ENCODE measurements around the gene KLK5.

DNA sequence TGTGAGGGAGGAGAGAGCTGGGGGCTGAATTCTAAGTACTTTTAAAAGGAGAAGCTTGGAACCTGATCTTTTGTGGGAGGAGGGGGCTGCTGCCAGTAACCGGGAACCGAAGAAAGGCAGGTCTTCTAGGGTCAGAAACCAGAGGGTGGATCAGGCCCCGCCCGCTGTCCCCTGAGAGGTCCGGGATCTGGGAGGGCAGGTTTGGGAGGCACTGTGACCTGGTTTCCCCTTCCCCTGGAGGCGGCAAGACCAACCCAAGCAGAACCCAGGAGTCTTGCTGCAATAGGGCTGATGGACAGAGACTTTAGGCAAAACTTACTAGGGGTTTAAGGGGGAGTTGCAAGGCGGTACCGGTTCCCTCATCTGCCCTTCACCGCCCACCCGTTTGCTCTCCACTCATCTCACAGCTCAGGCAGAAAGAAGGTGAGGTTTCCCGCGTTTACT lies 49.3 kb upstream of the KLK5 start:
- TF ChIP-seq, protein P1, sequence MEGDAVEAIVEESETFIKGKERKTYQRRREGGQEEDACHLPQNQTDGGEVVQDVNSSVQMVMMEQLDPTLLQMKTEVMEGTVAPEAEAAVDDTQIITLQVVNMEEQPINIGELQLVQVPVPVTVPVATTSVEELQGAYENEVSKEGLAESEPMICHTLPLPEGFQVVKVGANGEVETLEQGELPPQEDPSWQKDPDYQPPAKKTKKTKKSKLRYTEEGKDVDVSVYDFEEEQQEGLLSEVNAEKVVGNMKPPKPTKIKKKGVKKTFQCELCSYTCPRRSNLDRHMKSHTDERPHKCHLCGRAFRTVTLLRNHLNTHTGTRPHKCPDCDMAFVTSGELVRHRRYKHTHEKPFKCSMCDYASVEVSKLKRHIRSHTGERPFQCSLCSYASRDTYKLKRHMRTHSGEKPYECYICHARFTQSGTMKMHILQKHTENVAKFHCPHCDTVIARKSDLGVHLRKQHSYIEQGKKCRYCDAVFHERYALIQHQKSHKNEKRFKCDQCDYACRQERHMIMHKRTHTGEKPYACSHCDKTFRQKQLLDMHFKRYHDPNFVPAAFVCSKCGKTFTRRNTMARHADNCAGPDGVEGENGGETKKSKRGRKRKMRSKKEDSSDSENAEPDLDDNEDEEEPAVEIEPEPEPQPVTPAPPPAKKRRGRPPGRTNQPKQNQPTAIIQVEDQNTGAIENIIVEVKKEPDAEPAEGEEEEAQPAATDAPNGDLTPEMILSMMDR (IDR thresholded peaks at IDR 0.05; ENCODE audit: poor library complexity, severe bottlenecking): no peak
- no peak for TF ChIP-seq RAD21 (conservative IDR thresholded peaks at IDR 0.05)
- no peak for TF ChIP-seq EZH2 (IDR thresholded peaks at IDR 0.05; ENCODE audit: borderline replicate concordance, insufficient read depth, low read length, poor library complexity, severe bottlenecking)
- no peak for TF ChIP-seq EP300 (conservative IDR thresholded peaks at IDR 0.05; ENCODE audit: poor library complexity, severe bottlenecking)
- TF ChIP-seq POLR2AphosphoS5 (IDR thresholded peaks at IDR 0.05): no peak
- no peak for TF ChIP-seq MXI1 (conservative IDR thresholded peaks at IDR 0.05; ENCODE audit: poor library complexity, severe bottlenecking)
- TF ChIP-seq, protein P2, sequence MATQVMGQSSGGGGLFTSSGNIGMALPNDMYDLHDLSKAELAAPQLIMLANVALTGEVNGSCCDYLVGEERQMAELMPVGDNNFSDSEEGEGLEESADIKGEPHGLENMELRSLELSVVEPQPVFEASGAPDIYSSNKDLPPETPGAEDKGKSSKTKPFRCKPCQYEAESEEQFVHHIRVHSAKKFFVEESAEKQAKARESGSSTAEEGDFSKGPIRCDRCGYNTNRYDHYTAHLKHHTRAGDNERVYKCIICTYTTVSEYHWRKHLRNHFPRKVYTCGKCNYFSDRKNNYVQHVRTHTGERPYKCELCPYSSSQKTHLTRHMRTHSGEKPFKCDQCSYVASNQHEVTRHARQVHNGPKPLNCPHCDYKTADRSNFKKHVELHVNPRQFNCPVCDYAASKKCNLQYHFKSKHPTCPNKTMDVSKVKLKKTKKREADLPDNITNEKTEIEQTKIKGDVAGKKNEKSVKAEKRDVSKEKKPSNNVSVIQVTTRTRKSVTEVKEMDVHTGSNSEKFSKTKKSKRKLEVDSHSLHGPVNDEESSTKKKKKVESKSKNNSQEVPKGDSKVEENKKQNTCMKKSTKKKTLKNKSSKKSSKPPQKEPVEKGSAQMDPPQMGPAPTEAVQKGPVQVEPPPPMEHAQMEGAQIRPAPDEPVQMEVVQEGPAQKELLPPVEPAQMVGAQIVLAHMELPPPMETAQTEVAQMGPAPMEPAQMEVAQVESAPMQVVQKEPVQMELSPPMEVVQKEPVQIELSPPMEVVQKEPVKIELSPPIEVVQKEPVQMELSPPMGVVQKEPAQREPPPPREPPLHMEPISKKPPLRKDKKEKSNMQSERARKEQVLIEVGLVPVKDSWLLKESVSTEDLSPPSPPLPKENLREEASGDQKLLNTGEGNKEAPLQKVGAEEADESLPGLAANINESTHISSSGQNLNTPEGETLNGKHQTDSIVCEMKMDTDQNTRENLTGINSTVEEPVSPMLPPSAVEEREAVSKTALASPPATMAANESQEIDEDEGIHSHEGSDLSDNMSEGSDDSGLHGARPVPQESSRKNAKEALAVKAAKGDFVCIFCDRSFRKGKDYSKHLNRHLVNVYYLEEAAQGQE (IDR thresholded peaks at IDR 0.05; ENCODE audit: borderline replicate concordance): no peak

Measured in neural cell (in vitro differentiated cells).